ENCODE data around the gene RSAD1. TPM values are rescaled to one million over a fixed set of nuclear protein-coding genes. Genes with fewer than 3 reads are reported as not detected.

The RSAD1 gene
- total and polyA plus RNA-seq, 2 donors (not counting 3 experiments of a cell fraction or from before 2014, with no cell fraction given) = 20.3 to 35.5 TPM

- ChIA-PET POLR2A (interaction anchor here (0.6 kb wide), 1 partner anchor 81 kb away, joined by 5 read pairs; no protein-coding TSS in a partner anchor), CTCF (interaction anchor here (1.4 kb wide), 1 partner anchor 15 kb away, joined by 6 read pairs; no protein-coding TSS in a partner anchor)
- Histone ChIP-seq H3K27me3 (ENCODE audit: control insufficient read depth in 2 of 2, insufficient read depth in 2 of 2, low read length in 2 of 2) (no peaks in the 10 kb centered on the region), H3K27ac (ENCODE audit: insufficient read depth, low read depth, low read length) (no peak overlapping the region), H3K4me2 (ENCODE audit: insufficient read depth, low read length) (no peak overlapping the region), H3K4me3 (replicated peaks in 1 of 3; ENCODE audit: insufficient read depth in 1 of 3, low read depth in 1 of 3, low read length in 3 of 3) (no peak overlapping the region), H3K9me1 (replicated peaks; ENCODE audit: control insufficient read depth, extremely low read depth, insufficient read depth, low read length) (no peaks in the 10 kb centered on the region), H3K9me3 (replicated peaks; ENCODE audit: control insufficient read depth, insufficient read depth, low read length) (no peaks in the 10 kb centered on the region), H3K9ac (replicated peaks; ENCODE audit: extremely low read depth, insufficient read depth, low read length) (no peak overlapping the region), H3K79me2 (ENCODE audit: control insufficient read depth, insufficient read depth, low read length) (no peaks in the 10 kb centered on the region), H3K4me1 (ENCODE audit: control insufficient read depth, extremely low read depth, insufficient read depth, low read length) (peaks cover 9% of the 10 kb centered on the region), H3K36me3 (ENCODE audit: control insufficient read depth in 2 of 2, extremely low read depth in 1 of 2, insufficient read depth in 2 of 2, low read length in 2 of 2) (no peaks in the 10 kb centered on the region), H2AFZ (ENCODE audit: low read depth, low read length) (no peak overlapping the region), H4K20me1 (replicated peaks; ENCODE audit: control insufficient read depth, extremely low read depth, insufficient read depth, low read length) (no peaks in the 10 kb centered on the region)
- DNase-seq (ENCODE audit: low read depth, low spot score) = no peak
- no TSS peak for BruUV-seq (replicated peaks)
- FAIRE-seq = peak; percentile 73
- intact Hi-C loops (cut with micrococcal nuclease) (no loop called here), dilution Hi-C loops (cut with MboI; ENCODE audit: extremely low pct_ligation_motif_present, low sequenced_read_pairs) (no loop called here)
- peak; percentile 76 for TF ChIP-seq GATA2 (IDR thresholded peaks at IDR 0.05; ENCODE audit: insufficient read depth, insufficient read length, low read depth, low read length)
- peak; percentile 30 for TF ChIP-seq POLR2AphosphoS5 (IDR thresholded peaks at IDR 0.05; ENCODE audit: insufficient read depth, low read depth, low read length)
- no peak for TF ChIP-seq CTCF (IDR thresholded peaks at IDR 0.05; ENCODE audit: extremely low read depth in 1 of 2, insufficient read depth in 1 of 2, low read depth in 1 of 2, low read length in 2 of 2)
- TF ChIP-seq MAX (IDR thresholded peaks at IDR 0.05; ENCODE audit: insufficient read depth, insufficient read length) = no peak
- no peak for TF ChIP-seq JUN (IDR thresholded peaks at IDR 0.05; ENCODE audit: borderline replicate concordance, insufficient read depth, insufficient read length, low read depth)
- TF ChIP-seq FOS (IDR thresholded peaks at IDR 0.05; ENCODE audit: borderline replicate concordance, insufficient read depth, low read length) = peak; percentile 56
- TF ChIP-seq POLR2A (IDR thresholded peaks at IDR 0.05; ENCODE audit: low read depth, low read length) = no peak
- TF ChIP-seq EZH2 (IDR thresholded peaks at IDR 0.05; ENCODE audit: borderline replicate concordance, low read depth, low read length, severe bottlenecking) = no peak
- no peak for TF ChIP-seq MYC (IDR thresholded peaks at IDR 0.05; ENCODE audit: low read depth, low read length)
Measured at GRCh38 chr17:50517011-50517410, 38.4 kb downstream of the RSAD1 start.
